ENCODE data around the gene DDX27.

- TF ChIP-seq FOXM1 (IDR thresholded peaks at IDR 0.05; ENCODE audit: borderline replicate concordance, low read depth) = no peak
- TF ChIP-seq, protein P1, sequence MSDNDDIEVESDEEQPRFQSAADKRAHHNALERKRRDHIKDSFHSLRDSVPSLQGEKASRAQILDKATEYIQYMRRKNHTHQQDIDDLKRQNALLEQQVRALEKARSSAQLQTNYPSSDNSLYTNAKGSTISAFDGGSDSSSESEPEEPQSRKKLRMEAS (IDR thresholded peaks at IDR 0.05) = peak; percentile 90
Observed at GRCh38 chr20:49219091-49219923, at the start of gene DDX27.
